Measurements from ENCODE around the gene DENND1C. TPM values are rescaled to one million over a fixed set of nuclear protein-coding genes. Genes with fewer than 3 reads are reported as not detected.

The DENND1C gene, protein sequence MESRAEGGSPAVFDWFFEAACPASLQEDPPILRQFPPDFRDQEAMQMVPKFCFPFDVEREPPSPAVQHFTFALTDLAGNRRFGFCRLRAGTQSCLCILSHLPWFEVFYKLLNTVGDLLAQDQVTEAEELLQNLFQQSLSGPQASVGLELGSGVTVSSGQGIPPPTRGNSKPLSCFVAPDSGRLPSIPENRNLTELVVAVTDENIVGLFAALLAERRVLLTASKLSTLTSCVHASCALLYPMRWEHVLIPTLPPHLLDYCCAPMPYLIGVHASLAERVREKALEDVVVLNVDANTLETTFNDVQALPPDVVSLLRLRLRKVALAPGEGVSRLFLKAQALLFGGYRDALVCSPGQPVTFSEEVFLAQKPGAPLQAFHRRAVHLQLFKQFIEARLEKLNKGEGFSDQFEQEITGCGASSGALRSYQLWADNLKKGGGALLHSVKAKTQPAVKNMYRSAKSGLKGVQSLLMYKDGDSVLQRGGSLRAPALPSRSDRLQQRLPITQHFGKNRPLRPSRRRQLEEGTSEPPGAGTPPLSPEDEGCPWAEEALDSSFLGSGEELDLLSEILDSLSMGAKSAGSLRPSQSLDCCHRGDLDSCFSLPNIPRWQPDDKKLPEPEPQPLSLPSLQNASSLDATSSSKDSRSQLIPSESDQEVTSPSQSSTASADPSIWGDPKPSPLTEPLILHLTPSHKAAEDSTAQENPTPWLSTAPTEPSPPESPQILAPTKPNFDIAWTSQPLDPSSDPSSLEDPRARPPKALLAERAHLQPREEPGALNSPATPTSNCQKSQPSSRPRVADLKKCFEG
- not detected in 2 replicates for total RNA-seq (2022)
- Bru-seq, nascent RNA, result not detected
- BruChase-seq, experiment 1, labeled RNA remaining after a 6-hour chase, result percentile 6 among the genes with signal in this experiment
- BruChase-seq, experiment 2, labeled RNA remaining after a 2-hour chase, result not detected
- long read RNA-seq, partial matches to known transcripts, result 0 of 4 reads
- long read RNA-seq, other reads (novel, unspliced or antisense), result 4 of 4 reads

DNA sequence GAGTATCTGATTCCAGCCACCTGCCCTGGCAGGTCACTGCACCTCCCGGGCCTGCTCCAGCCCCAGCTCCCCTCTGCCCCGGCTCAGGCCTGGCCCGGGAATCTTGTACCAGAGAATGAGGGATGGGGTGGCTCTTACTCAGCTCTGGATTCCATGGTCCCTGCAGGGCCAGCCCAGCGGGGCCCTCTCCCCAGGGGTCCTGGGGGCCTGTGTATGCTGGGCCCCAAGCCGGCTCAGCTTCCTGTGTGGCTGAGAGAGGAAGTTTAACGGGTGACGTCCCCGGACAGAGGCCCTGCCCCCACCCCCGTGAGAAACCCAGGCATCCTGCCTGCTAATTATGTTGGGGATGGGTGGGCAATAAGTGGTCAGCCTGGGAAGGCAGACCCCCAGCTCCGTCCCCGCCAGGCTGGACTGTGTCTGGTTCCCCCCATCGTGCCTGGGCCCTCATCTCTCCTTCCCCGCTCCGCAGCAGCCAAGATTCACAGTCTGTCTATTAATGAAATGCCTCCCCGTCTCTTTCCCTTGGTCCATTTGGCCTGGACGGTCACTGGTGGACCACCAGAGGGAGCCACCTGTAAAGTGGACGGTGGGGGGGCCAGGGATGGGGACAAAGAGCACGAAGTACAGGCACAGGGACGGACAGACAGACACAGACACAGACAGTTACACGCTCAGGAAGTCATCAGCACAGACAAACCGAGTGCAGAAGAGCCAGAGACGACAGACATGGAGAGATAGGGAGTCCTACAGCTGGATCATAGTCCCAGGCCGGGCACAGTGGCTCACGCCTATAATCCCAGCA is at the start of gene DENND1C:
Gene DENND1C (minus strand): TSS at position 247 of the 802 bp plus-strand sequence. CDS start 92 bp downstream, at position 155.
- no peaks in the 10 kb centered on the region for H3K36me3 Mint-ChIP-seq (ENCODE audit: insufficient read depth, unreplicated experiment)
- no peak within 1 kb of the TSS for H3K27ac Mint-ChIP-seq (ENCODE audit: unreplicated experiment)
- TF ChIP-seq, protein P1, sequence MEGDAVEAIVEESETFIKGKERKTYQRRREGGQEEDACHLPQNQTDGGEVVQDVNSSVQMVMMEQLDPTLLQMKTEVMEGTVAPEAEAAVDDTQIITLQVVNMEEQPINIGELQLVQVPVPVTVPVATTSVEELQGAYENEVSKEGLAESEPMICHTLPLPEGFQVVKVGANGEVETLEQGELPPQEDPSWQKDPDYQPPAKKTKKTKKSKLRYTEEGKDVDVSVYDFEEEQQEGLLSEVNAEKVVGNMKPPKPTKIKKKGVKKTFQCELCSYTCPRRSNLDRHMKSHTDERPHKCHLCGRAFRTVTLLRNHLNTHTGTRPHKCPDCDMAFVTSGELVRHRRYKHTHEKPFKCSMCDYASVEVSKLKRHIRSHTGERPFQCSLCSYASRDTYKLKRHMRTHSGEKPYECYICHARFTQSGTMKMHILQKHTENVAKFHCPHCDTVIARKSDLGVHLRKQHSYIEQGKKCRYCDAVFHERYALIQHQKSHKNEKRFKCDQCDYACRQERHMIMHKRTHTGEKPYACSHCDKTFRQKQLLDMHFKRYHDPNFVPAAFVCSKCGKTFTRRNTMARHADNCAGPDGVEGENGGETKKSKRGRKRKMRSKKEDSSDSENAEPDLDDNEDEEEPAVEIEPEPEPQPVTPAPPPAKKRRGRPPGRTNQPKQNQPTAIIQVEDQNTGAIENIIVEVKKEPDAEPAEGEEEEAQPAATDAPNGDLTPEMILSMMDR (IDR thresholded peaks at IDR 0.05; ENCODE audit: unreplicated experiment), result peak; percentile 53
- no peak within 1 kb of the TSS for H3K4me3 Mint-ChIP-seq (ENCODE audit: low read depth, unreplicated experiment)
- H3K9me3 Mint-ChIP-seq (ENCODE audit: low read depth, unreplicated experiment), result no peaks in the 10 kb centered on the region
- H3K4me1 Mint-ChIP-seq (ENCODE audit: low read depth, unreplicated experiment), result no peaks in the 10 kb centered on the region
- CTCF ChIA-PET, result no interaction called here
- H3K27me3 Mint-ChIP-seq (ENCODE audit: unreplicated experiment), result peaks cover 18% of the 10 kb centered on the region
- DNase-seq, result peak; percentile 43
- BruUV-seq (replicated peaks), result no TSS peak
- intact Hi-C loops (cut with micrococcal nuclease; ENCODE audit: unreplicated experiment), result no loop called here

DNA sequence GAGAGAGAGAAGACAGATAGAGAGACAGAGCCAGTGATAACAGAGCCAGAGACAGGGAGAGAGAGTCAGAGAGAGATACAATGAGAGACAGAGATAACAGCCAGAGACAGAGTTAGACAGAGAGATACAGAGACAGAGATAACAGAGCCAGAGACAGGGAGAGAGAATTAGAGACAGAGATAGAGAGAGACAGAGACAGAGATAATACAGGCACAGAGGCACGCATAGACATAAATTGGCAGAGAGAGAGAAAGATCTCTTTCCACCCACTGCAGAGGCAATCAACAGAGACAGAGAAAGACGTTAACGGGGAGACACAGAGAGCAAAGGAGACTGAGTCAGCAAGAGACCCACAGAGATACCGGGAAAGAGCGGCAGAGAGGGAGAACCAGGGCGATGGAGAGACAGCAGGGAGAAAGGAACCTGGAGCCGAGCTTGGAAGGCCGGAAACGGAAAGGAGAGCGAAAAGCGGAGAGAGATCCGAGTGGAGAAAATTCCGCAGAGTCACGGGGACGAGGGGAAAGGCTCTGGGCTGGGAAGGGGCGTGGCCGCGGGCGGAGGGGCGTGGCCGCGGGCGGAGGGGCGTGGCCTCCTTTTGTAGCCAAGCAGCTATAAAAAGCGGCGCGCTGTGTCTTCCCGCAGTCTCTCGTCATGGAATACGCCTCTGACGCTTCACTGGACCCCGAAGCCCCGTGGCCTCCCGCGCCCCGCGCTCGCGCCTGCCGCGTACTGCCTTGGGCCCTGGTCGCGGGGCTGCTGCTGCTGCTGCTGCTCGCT is 49.0 kb upstream of the DENND1C start, which contains the start of gene TNFSF9:
Gene TNFSF9 (plus strand): TSS at position 641 of the 777 bp plus-strand sequence. CDS start 11 bp downstream, at position 652.
- TSS peak; percentile 50 for BruUV-seq (replicated peaks)
- peaks cover 18% of the 10 kb centered on the region for H3K36me3 Mint-ChIP-seq (ENCODE audit: insufficient read depth, unreplicated experiment)
- DNase-seq, result peak; percentile 83
- peaks cover 30% of the 10 kb centered on the region for H3K4me1 Mint-ChIP-seq (ENCODE audit: low read depth, unreplicated experiment)
- TF ChIP-seq, protein P1 (IDR thresholded peaks at IDR 0.05; ENCODE audit: unreplicated experiment), result no peak
- CTCF ChIA-PET, result interaction anchor here (0.6 to 1.3 kb wide), 3 partner anchors 14 to 1390 kb away, joined by 6 to 8 read pairs (median 6); partner anchors contain the start of gene SNAPC2
- H3K9me3 Mint-ChIP-seq (ENCODE audit: low read depth, unreplicated experiment), result no peaks in the 10 kb centered on the region
- H3K27ac Mint-ChIP-seq (ENCODE audit: unreplicated experiment), result peak within 1 kb of the TSS; percentile 97
- peaks cover 45% of the 10 kb centered on the region for H3K27me3 Mint-ChIP-seq (ENCODE audit: unreplicated experiment)
- H3K4me3 Mint-ChIP-seq (ENCODE audit: low read depth, unreplicated experiment), result peak within 1 kb of the TSS; percentile 90
- intact Hi-C loops (cut with micrococcal nuclease; ENCODE audit: unreplicated experiment), result no loop called here

DNA sequence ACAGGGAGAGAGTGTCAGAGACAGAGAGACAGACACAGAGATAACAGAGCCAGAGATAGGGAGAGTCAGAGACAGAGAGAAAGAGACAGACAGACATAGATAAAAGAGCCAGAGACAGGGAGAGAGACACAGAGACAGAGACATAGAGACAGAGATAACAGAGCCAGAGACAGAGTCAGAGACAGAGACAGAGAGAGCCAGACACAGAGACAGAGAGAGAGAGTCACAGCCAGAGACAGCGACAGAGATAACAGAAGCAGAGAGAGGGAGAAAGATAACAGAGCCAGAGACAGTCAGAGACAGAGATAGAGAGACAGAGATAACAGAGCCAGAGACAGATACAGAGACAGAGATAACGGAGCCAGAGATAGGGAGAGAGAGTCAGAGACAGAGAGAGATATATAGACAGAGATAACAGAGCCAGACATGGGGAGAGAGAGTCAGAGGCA is 48.4 kb upstream of the DENND1C start:
- Mint-ChIP-seq H3K4me3 (ENCODE audit: low read depth, unreplicated experiment) (peak overlapping the region; percentile 90), H3K27ac (ENCODE audit: unreplicated experiment) (peak overlapping the region; percentile 97), H3K36me3 (ENCODE audit: insufficient read depth, unreplicated experiment) (peaks cover 18% of the 10 kb centered on the region), H3K27me3 (ENCODE audit: unreplicated experiment) (peaks cover 45% of the 10 kb centered on the region), H3K4me1 (ENCODE audit: low read depth, unreplicated experiment) (peaks cover 30% of the 10 kb centered on the region), H3K9me3 (ENCODE audit: low read depth, unreplicated experiment) (no peaks in the 10 kb centered on the region)
- BruUV-seq (replicated peaks), result no TSS peak
- DNase-seq, result no peak
- TF ChIP-seq, protein P1 (IDR thresholded peaks at IDR 0.05; ENCODE audit: unreplicated experiment), result no peak
- intact Hi-C loops (cut with micrococcal nuclease; ENCODE audit: unreplicated experiment), result no loop called here
- CTCF ChIA-PET, result no interaction called here
